HepG2 (cell line): Measurements from ENCODE around the gene HINFP. TPM values are rescaled to one million over a fixed set of nuclear protein-coding genes. Genes with fewer than 3 reads are reported as not detected.

Experiments
- CEBPG ChIP-seq: IDR thresholded peaks from 2 replicates; pipeline ENCODE4 v1.6.1; 2016
- ELK4 ChIP-seq: sonication (generic); formaldehyde crosslinking; IDR thresholded peaks from 2 replicates; pipeline ENCODE4 v1.9.0; 2021; ENCODE audit warnings: missing genetic modification reagents, borderline replicate concordance
- ETS1 ChIP-seq: sonication (generic); formaldehyde crosslinking; IDR thresholded peaks from 2 replicates; pipeline ENCODE4 v1.4.0; 2020; ENCODE audit warnings: missing genetic modification reagents
- PHF5A ChIP-seq: IDR thresholded peaks from one replicate; pipeline ENCODE4 v1.6.1; 2018; ENCODE audit warnings: low read depth, missing genetic modification reagents; ENCODE audit not compliant: unreplicated experiment
- TBX2 ChIP-seq: sonication (generic); formaldehyde crosslinking; IDR thresholded peaks from 2 replicates; pipeline ENCODE4 v1.5.0; 2020; ENCODE audit warnings: missing genetic modification reagents, mild to moderate bottlenecking, borderline replicate concordance
- ZBTB7B ChIP-seq: sonication (generic); formaldehyde crosslinking; IDR thresholded peaks from 2 replicates; pipeline ENCODE4 v1.4.0; 2020; ENCODE audit warnings: missing genetic modification reagents
- ZFP90 ChIP-seq: sonication (generic); formaldehyde crosslinking; IDR thresholded peaks from 2 replicates; pipeline ENCODE4 v1.8.0; 2022; ENCODE audit warnings: missing genetic modification reagents, mild to moderate bottlenecking, inconsistent platforms, borderline replicate concordance
- ZFP91 ChIP-seq: sonication (generic); formaldehyde crosslinking; IDR thresholded peaks from 2 replicates; pipeline ENCODE4 v1.9.0; 2022; ENCODE audit warnings: missing genetic modification reagents, mild to moderate bottlenecking, borderline replicate concordance
- ZSCAN21 ChIP-seq: sonication (generic); formaldehyde crosslinking; IDR thresholded peaks from 2 replicates; pipeline ENCODE4 v1.8.0; 2022; ENCODE audit warnings: mild to moderate bottlenecking, missing genetic modification reagents, moderate library complexity, borderline replicate concordance
- ZSCAN31 ChIP-seq: sonication (generic); formaldehyde crosslinking; IDR thresholded peaks from 2 replicates; pipeline ENCODE4 v1.5.0; 2020; ENCODE audit warnings: low read depth, mild to moderate bottlenecking, missing genetic modification reagents
- ZZZ3 ChIP-seq: sonication (generic); formaldehyde crosslinking; IDR thresholded peaks from 2 replicates; pipeline ENCODE4 v1.4.0; 2020; ENCODE audit warnings: missing genetic modification reagents, mild to moderate bottlenecking, borderline replicate concordance
- polyA plus RNA-seq, 8 experiments: library from polyadenylated mRNA; depleted of rRNA in 3 of 8; stranded (reverse) in 7 of 8; unstranded in 1 of 8; fragments of >200 nt; fragmentation: Illumina TruSeq in 4 of 8; extraction: Trizol in 4 of 8; gene quantifications; 2 replicates each; pipeline versions ENCODE4 v1.2.1 to v1.2.3, GENCODE V29; 2011 to 2016; ENCODE audit warnings: low read depth in 4 of 8, missing spikeins in 1 of 8, mixed read lengths in 1 of 8; ENCODE audit not compliant: insufficient read depth in 1 of 8
- total RNA-seq, 5 experiments: library from RNA; depleted of rRNA; stranded (reverse); fragments of >200 nt; fragmentation: Illumina TruSeq; extraction: Trizol; gene quantifications; 2 replicates each; pipeline ENCODE4 v1.2.3, GENCODE V29; 2016; ENCODE audit warnings: low read depth in 1 of 5
- TF ChIP-seq, protein P1 (sequence below): sonication (generic); formaldehyde crosslinking; IDR thresholded peaks from 2 replicates; pipeline ENCODE4 v1.4.0; 2020; ENCODE audit warnings: missing genetic modification reagents, borderline replicate concordance
- TF ChIP-seq, protein P2 (sequence below): sonication (generic); formaldehyde crosslinking; IDR thresholded peaks from 2 replicates; pipeline ENCODE4 v1.8.1; 2022; ENCODE audit warnings: low read depth, mild to moderate bottlenecking, missing genetic modification reagents
- TF ChIP-seq, protein P3 (sequence below): IDR thresholded peaks from 2 replicates; pipeline ENCODE4 v1.6.1; 2018; ENCODE audit warnings: missing genetic modification reagents

Gene HINFP
- total and polyA plus RNA-seq, 2 of the 13 experiments (the other 11 are each of a cell fraction or from before 2014, with no cell fraction given) = 15.1 to 21.4 TPM

DNA sequence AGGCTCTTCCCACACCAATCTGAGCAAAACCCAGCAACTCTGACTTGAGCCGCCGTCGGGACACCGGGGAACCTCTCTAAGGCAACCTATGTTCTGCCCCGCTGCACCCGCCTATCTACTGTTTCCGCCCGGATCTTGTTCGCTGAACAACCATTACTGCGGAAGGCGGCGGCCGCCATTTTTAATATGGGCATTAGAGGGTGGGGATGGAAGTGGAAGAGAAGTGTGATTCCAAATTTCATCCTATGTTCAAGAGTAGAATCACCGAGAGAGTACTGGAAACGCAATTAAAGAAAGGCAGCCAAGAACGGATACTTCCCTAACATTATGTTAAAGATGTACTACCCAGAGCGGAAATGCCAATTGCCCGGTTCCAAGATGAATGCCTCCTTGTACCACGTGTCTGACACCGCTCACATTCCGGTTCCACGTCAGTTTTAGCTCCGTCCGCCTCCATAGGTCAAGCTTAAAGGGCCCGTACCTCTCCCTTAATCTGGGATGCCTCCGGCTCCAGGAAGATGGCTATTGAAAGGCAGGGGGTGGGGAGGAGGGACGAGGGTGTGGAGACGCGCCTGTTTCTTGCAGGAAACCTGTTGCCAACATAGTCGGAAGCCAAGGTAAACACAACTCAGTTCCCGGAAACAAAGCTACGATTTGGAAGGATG, 19.5 kb upstream of the HINFP start, which contains the start of gene DPAGT1 (continued):
- TF ChIP-seq, protein P1, sequence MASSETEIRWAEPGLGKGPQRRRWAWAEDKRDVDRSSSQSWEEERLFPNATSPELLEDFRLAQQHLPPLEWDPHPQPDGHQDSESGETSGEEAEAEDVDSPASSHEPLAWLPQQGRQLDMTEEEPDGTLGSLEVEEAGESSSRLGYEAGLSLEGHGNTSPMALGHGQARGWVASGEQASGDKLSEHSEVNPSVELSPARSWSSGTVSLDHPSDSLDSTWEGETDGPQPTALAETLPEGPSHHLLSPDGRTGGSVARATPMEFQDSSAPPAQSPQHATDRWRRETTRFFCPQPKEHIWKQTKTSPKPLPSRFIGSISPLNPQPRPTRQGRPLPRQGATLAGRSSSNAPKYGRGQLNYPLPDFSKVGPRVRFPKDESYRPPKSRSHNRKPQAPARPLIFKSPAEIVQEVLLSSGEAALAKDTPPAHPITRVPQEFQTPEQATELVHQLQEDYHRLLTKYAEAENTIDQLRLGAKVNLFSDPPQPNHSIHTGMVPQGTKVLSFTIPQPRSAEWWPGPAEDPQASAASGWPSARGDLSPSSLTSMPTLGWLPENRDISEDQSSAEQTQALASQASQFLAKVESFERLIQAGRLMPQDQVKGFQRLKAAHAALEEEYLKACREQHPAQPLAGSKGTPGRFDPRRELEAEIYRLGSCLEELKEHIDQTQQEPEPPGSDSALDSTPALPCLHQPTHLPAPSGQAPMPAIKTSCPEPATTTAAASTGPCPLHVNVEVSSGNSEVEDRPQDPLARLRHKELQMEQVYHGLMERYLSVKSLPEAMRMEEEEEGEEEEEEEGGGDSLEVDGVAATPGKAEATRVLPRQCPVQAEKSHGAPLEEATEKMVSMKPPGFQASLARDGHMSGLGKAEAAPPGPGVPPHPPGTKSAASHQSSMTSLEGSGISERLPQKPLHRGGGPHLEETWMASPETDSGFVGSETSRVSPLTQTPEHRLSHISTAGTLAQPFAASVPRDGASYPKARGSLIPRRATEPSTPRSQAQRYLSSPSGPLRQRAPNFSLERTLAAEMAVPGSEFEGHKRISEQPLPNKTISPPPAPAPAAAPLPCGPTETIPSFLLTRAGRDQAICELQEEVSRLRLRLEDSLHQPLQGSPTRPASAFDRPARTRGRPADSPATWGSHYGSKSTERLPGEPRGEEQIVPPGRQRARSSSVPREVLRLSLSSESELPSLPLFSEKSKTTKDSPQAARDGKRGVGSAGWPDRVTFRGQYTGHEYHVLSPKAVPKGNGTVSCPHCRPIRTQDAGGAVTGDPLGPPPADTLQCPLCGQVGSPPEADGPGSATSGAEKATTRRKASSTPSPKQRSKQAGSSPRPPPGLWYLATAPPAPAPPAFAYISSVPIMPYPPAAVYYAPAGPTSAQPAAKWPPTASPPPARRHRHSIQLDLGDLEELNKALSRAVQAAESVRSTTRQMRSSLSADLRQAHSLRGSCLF (CRISPR knock-in tag) = no peak
- TF ChIP-seq, protein P2, sequence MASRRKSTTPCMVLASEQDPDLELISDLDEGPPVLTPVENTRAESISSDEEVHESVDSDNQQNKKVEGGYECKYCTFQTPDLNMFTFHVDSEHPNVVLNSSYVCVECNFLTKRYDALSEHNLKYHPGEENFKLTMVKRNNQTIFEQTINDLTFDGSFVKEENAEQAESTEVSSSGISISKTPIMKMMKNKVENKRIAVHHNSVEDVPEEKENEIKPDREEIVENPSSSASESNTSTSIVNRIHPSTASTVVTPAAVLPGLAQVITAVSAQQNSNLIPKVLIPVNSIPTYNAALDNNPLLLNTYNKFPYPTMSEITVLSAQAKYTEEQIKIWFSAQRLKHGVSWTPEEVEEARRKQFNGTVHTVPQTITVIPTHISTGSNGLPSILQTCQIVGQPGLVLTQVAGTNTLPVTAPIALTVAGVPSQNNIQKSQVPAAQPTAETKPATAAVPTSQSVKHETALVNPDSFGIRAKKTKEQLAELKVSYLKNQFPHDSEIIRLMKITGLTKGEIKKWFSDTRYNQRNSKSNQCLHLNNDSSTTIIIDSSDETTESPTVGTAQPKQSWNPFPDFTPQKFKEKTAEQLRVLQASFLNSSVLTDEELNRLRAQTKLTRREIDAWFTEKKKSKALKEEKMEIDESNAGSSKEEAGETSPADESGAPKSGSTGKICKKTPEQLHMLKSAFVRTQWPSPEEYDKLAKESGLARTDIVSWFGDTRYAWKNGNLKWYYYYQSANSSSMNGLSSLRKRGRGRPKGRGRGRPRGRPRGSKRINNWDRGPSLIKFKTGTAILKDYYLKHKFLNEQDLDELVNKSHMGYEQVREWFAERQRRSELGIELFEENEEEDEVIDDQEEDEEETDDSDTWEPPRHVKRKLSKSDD (CRISPR knock-in tag) = peak; percentile 73; the same call in 1 of the 2 replicates
- no peak; the same call in 1 of the 2 replicates for TF ChIP-seq ZFP90
- no peak for TF ChIP-seq PHF5A
- peak; percentile 71 for TF ChIP-seq ZSCAN21 (CRISPR knock-in tag)
- no peak for TF ChIP-seq ETS1 (CRISPR knock-in tag)
- TF ChIP-seq, protein P3, sequence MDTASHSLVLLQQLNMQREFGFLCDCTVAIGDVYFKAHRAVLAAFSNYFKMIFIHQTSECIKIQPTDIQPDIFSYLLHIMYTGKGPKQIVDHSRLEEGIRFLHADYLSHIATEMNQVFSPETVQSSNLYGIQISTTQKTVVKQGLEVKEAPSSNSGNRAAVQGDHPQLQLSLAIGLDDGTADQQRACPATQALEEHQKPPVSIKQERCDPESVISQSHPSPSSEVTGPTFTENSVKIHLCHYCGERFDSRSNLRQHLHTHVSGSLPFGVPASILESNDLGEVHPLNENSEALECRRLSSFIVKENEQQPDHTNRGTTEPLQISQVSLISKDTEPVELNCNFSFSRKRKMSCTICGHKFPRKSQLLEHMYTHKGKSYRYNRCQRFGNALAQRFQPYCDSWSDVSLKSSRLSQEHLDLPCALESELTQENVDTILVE (CRISPR knock-in tag) = peak; percentile 85
- peak; percentile 100 for TF ChIP-seq ZFP91 (CRISPR knock-in tag)
- peak; percentile 18; the same call in 1 of the 2 replicates for TF ChIP-seq TBX2 (CRISPR knock-in tag)
- TF ChIP-seq ZBTB7B (CRISPR knock-in tag) = 0 out of 2 replicates have a peak, but pooled peaks have one; percentile 11
- TF ChIP-seq ELK4 (CRISPR knock-in tag) = no peak
- peak; percentile 30; the same call in 1 of the 2 replicates for TF ChIP-seq ZSCAN31 (CRISPR knock-in tag)
- no peak; the same call in 1 of the 2 replicates for TF ChIP-seq CEBPG
- TF ChIP-seq ZZZ3 = 0 out of 2 replicates have a peak, but pooled peaks have one; percentile 18
